ENCODE data around the gene CLBA1.
"Not testable (repeated sequence)": the region's sequence is repeated elsewhere in the genome, so short reads cannot be mapped to it uniquely, and the experiment has no call there.

Gene CLBA1

DNA sequence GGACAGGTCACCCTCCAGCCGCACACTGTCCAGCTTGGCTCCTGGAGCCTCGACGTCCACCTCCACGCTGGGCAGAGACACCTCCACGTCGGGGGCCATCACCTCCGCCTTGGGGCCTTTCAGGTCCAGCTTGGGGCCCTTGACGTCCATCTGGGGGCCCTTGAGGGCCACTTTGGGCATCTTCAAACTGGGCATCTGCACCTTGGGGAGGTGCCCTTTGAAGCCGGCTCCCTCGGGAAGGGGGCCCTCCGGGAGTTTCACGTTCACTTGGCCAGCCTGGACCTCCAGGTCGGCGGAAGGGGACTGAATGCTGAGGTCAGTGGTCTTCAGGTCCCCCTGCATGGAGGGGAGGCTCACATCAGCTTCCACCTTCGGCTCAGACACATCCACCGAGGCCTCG, 35.6 kb upstream of the CLBA1 start:
- TF ChIP-seq, protein P1, sequence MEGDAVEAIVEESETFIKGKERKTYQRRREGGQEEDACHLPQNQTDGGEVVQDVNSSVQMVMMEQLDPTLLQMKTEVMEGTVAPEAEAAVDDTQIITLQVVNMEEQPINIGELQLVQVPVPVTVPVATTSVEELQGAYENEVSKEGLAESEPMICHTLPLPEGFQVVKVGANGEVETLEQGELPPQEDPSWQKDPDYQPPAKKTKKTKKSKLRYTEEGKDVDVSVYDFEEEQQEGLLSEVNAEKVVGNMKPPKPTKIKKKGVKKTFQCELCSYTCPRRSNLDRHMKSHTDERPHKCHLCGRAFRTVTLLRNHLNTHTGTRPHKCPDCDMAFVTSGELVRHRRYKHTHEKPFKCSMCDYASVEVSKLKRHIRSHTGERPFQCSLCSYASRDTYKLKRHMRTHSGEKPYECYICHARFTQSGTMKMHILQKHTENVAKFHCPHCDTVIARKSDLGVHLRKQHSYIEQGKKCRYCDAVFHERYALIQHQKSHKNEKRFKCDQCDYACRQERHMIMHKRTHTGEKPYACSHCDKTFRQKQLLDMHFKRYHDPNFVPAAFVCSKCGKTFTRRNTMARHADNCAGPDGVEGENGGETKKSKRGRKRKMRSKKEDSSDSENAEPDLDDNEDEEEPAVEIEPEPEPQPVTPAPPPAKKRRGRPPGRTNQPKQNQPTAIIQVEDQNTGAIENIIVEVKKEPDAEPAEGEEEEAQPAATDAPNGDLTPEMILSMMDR (conservative IDR thresholded peaks at IDR 0.05; ENCODE audit: low read length): no peak
- TF ChIP-seq EZH2phosphoT487 (IDR thresholded peaks at IDR 0.05; ENCODE audit: borderline replicate concordance): no peak
- no peaks in the 10 kb centered on the region for H3F3A ChIP-seq (ENCODE audit: low read depth)
- no peaks in the 10 kb centered on the region for H3K27me3 ChIP-seq (ENCODE audit: insufficient read depth, low read length, poor library complexity, severe bottlenecking)
- no peaks in the 10 kb centered on the region for H3K9me2 ChIP-seq (replicated peaks; ENCODE audit: low read depth, low read length)
- H3K36me3 ChIP-seq (ENCODE audit: insufficient read depth, low read length): no peaks in the 10 kb centered on the region
- no peak overlapping the region for H3K4me2 ChIP-seq (ENCODE audit: low read depth, low read length, poor library complexity, severe bottlenecking)
- no peak overlapping the region for H3K9ac ChIP-seq (ENCODE audit: low read depth, low read length, poor library complexity, severe bottlenecking)
- H2AFZ ChIP-seq (ENCODE audit: low read length): no peak overlapping the region
- H3K9me3 ChIP-seq (ENCODE audit: insufficient read depth, low read depth, low read length): no peaks in the 10 kb centered on the region
- H3K79me2 ChIP-seq (ENCODE audit: insufficient read depth, low read length): no peaks in the 10 kb centered on the region
- no peak overlapping the region for H3K4me3 ChIP-seq (ENCODE audit: low read length, poor library complexity, severe bottlenecking)
- H3K4me1 ChIP-seq (ENCODE audit: insufficient read depth, low read length, poor library complexity, severe bottlenecking): no peaks in the 10 kb centered on the region
- H4K20me1 ChIP-seq (ENCODE audit: insufficient read depth, low read length, poor library complexity, severe bottlenecking): no peaks in the 10 kb centered on the region

DNA sequence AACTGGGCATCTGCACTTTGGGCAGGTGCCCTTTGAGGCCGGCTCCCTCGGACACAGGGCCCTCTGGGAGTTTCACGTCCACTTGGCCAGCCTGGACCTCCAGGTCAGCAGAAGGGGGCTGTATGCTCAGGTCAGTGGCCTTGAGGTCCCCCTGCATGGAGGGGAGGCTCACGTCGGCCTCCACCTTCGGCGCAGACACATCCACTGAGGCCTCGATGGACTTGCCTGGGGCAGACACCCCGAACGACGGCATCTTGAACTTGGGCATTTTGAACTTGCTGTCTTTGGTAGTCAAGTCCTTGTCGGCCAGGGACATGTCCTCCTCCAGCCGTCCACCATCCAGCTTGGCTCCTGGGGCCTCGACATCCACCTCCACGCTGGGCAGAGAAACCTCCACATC, 34.9 kb upstream of the CLBA1 start:
- H4K20me1 ChIP-seq (ENCODE audit: insufficient read depth, low read length, poor library complexity, severe bottlenecking); H2AFZ ChIP-seq (ENCODE audit: low read length); H3K9me2 ChIP-seq (replicated peaks; ENCODE audit: low read depth, low read length); H3K9me3 ChIP-seq (ENCODE audit: insufficient read depth, low read depth, low read length); H3K36me3 ChIP-seq (ENCODE audit: insufficient read depth, low read length); H3K4me1 ChIP-seq (ENCODE audit: insufficient read depth, low read length, poor library complexity, severe bottlenecking); H3K27me3 ChIP-seq (ENCODE audit: insufficient read depth, low read length, poor library complexity, severe bottlenecking); H3K4me3 ChIP-seq (ENCODE audit: low read length, poor library complexity, severe bottlenecking); H3K79me2 ChIP-seq (ENCODE audit: insufficient read depth, low read length); H3F3A ChIP-seq (ENCODE audit: low read depth); H3K4me2 ChIP-seq (ENCODE audit: low read depth, low read length, poor library complexity, severe bottlenecking); H3K9ac ChIP-seq (ENCODE audit: low read depth, low read length, poor library complexity, severe bottlenecking): not testable (repeated sequence)

DNA sequence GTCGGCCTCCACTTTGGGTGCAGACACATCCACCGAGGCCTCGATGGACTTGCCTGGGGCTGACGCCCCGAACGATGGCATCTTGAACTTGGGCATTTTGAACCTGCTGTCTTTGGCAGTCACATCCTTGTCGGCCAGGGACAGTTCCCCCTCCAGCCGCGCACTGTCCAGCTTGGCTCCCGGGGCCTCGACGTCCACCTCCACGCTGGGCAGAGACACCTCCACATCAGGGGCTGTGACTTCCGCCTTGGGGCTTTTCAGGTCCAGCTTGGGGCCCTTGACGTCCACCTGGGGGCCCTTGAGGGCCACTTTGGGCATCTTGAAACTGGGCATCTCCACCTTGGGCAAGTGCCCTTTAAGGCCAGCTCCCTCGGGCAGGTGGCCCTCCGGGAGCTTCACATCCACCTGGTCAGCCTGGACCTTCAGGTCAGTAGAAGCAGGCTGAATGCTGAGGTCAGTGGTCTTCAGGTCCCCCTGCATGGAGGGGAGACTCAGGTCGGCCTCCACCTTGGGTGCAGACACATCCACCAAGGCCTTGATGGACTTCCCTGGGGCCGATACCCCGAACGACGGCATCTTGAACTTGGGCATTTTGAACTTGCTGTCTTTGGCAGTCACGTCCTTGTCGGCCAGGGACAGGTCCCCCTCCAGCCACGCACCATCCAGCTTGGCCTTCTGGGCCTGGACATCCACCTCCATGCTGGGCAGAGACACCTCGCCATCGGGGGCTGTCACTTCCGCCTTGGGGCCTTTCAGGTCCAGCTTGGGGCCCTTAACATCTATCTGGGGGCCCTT, 33.5 kb upstream of the CLBA1 start:
- not testable (repeated sequence) for H3K36me3 ChIP-seq (ENCODE audit: insufficient read depth, low read length); H3K9me3 ChIP-seq (ENCODE audit: insufficient read depth, low read depth, low read length); H3K9me2 ChIP-seq (replicated peaks; ENCODE audit: low read depth, low read length); H4K20me1 ChIP-seq (ENCODE audit: insufficient read depth, low read length, poor library complexity, severe bottlenecking); H3K9ac ChIP-seq (ENCODE audit: low read depth, low read length, poor library complexity, severe bottlenecking); H3K27me3 ChIP-seq (ENCODE audit: insufficient read depth, low read length, poor library complexity, severe bottlenecking); H3K4me1 ChIP-seq (ENCODE audit: insufficient read depth, low read length, poor library complexity, severe bottlenecking); H3K4me2 ChIP-seq (ENCODE audit: low read depth, low read length, poor library complexity, severe bottlenecking); H3K79me2 ChIP-seq (ENCODE audit: insufficient read depth, low read length); H3K4me3 ChIP-seq (ENCODE audit: low read length, poor library complexity, severe bottlenecking); H2AFZ ChIP-seq (ENCODE audit: low read length); H3F3A ChIP-seq (ENCODE audit: low read depth)

DNA sequence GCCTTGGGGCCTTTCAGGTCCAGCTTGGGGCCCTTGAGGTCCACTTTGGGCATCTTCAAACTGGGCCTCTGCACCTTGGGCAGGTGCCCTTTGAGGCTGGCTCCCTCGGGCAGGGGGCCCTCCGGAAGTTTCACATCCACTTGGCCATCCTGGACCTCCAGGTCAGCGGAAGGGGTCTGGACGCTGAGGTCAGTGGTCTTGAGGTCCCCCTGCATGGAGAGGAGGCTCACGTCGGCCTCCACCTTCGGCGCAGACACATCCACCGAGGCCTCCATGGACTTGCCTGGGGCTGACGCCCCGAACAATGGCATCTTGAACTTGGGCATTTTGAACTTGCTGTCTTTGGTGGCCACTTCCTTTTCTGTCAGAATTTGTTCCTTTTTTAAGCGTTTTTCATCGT, 32.5 kb upstream of the CLBA1 start:
- Histone ChIP-seq H3K4me1 (ENCODE audit: insufficient read depth, low read length, poor library complexity, severe bottlenecking) (no peaks in the 10 kb centered on the region), H3K9me3 (ENCODE audit: insufficient read depth, low read depth, low read length) (no peaks in the 10 kb centered on the region), H3K27me3 (ENCODE audit: insufficient read depth, low read length, poor library complexity, severe bottlenecking) (no peaks in the 10 kb centered on the region), H3F3A (ENCODE audit: low read depth) (no peaks in the 10 kb centered on the region), H3K9ac (ENCODE audit: low read depth, low read length, poor library complexity, severe bottlenecking) (no peak overlapping the region), H3K4me2 (ENCODE audit: low read depth, low read length, poor library complexity, severe bottlenecking) (no peak overlapping the region), H4K20me1 (ENCODE audit: insufficient read depth, low read length, poor library complexity, severe bottlenecking) (no peaks in the 10 kb centered on the region), H3K4me3 (ENCODE audit: low read length, poor library complexity, severe bottlenecking) (no peak overlapping the region), H3K9me2 (replicated peaks; ENCODE audit: low read depth, low read length) (no peaks in the 10 kb centered on the region), H3K36me3 (ENCODE audit: insufficient read depth, low read length) (no peaks in the 10 kb centered on the region), H3K79me2 (ENCODE audit: insufficient read depth, low read length) (no peaks in the 10 kb centered on the region), H2AFZ (ENCODE audit: low read length) (no peak overlapping the region)
- no peak for TF ChIP-seq EZH2phosphoT487 (IDR thresholded peaks at IDR 0.05; ENCODE audit: borderline replicate concordance)

All from Loucy (cell line).